Measurements from ENCODE around the gene NECAB3.

DNA sequence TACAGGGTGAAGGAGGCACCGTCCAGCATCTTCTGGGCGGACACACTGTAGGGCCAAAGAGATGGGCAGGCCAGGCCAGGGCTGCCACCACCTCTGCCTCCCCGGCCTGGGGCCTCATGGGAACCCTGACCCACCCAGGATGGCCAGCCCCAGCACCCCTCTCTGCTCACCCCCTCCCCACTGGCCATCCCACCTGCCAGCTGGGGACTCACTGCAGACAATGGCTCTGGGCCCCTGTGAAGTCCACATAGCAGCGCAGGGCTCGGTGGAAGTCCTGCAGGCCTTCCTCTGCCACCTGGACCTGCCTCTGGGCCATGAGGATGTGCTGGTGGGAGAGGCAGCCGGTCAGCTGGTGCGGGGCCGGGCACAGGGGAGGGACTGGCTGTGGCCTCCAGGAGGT, 15.7 kb downstream of the NECAB3 start:
- TF ChIP-seq, protein P1, sequence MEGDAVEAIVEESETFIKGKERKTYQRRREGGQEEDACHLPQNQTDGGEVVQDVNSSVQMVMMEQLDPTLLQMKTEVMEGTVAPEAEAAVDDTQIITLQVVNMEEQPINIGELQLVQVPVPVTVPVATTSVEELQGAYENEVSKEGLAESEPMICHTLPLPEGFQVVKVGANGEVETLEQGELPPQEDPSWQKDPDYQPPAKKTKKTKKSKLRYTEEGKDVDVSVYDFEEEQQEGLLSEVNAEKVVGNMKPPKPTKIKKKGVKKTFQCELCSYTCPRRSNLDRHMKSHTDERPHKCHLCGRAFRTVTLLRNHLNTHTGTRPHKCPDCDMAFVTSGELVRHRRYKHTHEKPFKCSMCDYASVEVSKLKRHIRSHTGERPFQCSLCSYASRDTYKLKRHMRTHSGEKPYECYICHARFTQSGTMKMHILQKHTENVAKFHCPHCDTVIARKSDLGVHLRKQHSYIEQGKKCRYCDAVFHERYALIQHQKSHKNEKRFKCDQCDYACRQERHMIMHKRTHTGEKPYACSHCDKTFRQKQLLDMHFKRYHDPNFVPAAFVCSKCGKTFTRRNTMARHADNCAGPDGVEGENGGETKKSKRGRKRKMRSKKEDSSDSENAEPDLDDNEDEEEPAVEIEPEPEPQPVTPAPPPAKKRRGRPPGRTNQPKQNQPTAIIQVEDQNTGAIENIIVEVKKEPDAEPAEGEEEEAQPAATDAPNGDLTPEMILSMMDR (IDR thresholded peaks at IDR 0.05) = no peak
- no peak for TF ChIP-seq POLR2A (IDR thresholded peaks at IDR 0.05)

Measured in esophagus squamous epithelium (tissue), 4 donors.